K562 (cell line): Measurements from ENCODE around the gene TMEM132C. TPM values are rescaled to one million over a fixed set of nuclear protein-coding genes. Genes with fewer than 3 reads are reported as not detected.

Source experiments
- polyA plus RNA-seq, 8 experiments: library from polyadenylated mRNA; depleted of rRNA in 4 of 8; stranded (reverse) in 5 of 8; unstranded in 3 of 8; fragments of >200 nt; fragmentation: Nextera tagmentation in 2 of 8; fragmentation: Illumina TruSeq in 1 of 8; extraction: Ambion mirVana in 2 of 8; extraction: Trizol in 1 of 8; gene quantifications; 2 replicates each; pipeline versions ENCODE4 v1.2.1 to v1.2.3, GENCODE V29; 2011 to 2014; ENCODE audit warnings: inconsistent platforms in 1 of 8, missing spikeins in 1 of 8
- total RNA-seq, 7 experiments: library from RNA; depleted of rRNA in 6 of 7; stranded (reverse); fragments of >200 nt in 6 of 7; fragmentation: Illumina TruSeq in 2 of 7; extraction: Trizol in 2 of 7; gene quantifications; 2 replicates each; pipeline versions ENCODE4 v1.2.1 to v1.2.3, GENCODE V29; 2011 to 2021; ENCODE audit warnings: low replicate concordance in 1 of 7
- TF ChIP-seq, protein P1 (sequence below), 2 experiments: fragments of 450-650 bp; formaldehyde crosslinking in 1 of 2; IDR thresholded peaks; 2 replicates each; pipeline versions ENCODE4 v1.4.0 to v1.6.1; 2014 to 2020; ENCODE audit warnings: mild to moderate bottlenecking in 2 of 2, borderline replicate concordance in 1 of 2, low read depth in 1 of 2

The TMEM132C gene
- total and polyA plus RNA-seq, 9 of the 15 experiments (the other 6 are each of a cell fraction or from before 2014, with no cell fraction given): not detected

DNA sequence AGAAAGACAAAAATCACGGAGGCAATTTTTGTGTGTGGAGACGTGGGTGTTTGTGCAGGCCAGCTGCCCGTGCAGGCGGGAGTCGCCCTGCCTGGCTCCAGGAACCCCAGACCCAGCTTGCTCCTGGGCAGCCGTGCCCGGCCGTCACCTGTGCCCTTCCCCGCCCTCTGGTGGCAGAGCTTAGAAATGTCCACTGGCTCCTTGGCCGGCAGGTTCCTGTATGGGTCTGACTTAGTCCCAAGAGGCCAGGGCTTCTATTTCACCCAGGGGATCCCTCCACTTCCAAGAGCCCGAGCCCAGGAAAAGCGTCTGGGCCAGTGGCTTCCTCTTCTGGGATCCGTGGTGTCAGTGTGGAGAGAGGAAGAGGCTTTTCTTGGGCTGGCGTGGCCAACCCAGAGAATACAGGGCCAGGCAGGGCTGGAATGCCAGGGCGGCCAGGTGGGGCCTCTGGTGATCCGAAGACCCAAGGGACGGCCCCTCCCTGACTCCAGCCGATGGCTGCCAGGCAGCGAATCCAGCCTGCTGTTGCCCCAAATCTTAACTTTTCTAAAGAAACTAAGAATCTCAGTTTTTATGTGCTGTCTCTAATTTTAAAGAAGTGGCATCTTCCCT lies 120.9 kb downstream of the TMEM132C start (continued):
- TF ChIP-seq, protein P1, sequence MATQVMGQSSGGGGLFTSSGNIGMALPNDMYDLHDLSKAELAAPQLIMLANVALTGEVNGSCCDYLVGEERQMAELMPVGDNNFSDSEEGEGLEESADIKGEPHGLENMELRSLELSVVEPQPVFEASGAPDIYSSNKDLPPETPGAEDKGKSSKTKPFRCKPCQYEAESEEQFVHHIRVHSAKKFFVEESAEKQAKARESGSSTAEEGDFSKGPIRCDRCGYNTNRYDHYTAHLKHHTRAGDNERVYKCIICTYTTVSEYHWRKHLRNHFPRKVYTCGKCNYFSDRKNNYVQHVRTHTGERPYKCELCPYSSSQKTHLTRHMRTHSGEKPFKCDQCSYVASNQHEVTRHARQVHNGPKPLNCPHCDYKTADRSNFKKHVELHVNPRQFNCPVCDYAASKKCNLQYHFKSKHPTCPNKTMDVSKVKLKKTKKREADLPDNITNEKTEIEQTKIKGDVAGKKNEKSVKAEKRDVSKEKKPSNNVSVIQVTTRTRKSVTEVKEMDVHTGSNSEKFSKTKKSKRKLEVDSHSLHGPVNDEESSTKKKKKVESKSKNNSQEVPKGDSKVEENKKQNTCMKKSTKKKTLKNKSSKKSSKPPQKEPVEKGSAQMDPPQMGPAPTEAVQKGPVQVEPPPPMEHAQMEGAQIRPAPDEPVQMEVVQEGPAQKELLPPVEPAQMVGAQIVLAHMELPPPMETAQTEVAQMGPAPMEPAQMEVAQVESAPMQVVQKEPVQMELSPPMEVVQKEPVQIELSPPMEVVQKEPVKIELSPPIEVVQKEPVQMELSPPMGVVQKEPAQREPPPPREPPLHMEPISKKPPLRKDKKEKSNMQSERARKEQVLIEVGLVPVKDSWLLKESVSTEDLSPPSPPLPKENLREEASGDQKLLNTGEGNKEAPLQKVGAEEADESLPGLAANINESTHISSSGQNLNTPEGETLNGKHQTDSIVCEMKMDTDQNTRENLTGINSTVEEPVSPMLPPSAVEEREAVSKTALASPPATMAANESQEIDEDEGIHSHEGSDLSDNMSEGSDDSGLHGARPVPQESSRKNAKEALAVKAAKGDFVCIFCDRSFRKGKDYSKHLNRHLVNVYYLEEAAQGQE (IDR thresholded peaks at IDR 0.05; ENCODE audit: borderline replicate concordance): peak; percentile 44; the same call in 1 of the 2 replicates
- TF ChIP-seq, protein P1 (CRISPR knock-in tag; IDR thresholded peaks at IDR 0.05; ENCODE audit: low read depth): no peak
